T-helper 1 cell treated with Interleukin-12 subunit alpha and Interleukin-12 subunit beta and Interleukin-4 antibody, amounts not matched to agents 30 ng/mL and 1 ng/mL, for 36 hours (primary cell): ENCODE results near the gene ATG16L2. TPM values are rescaled to one million over a fixed set of nuclear protein-coding genes. Genes with fewer than 3 reads are reported as not detected.
"Not testable (repeated sequence)": the region's sequence is repeated elsewhere in the genome, so short reads cannot be mapped to it uniquely, and the experiment has no call there.

ENCODE experiments used
- intact Hi-C: fragments of 100-400 bp; cut with micrococcal nuclease; formaldehyde crosslinking; loops from one replicate; pipeline ENCODE4 v1.15.1; 2024
- total RNA-seq: library from RNA; stranded (reverse); gene quantifications from 2 replicates; pipeline ENCODE4 v1.2.3, GENCODE V29; 2022

The ATG16L2 gene
- total RNA-seq, 1 donor from 2014 or later: 122 TPM

- intact Hi-C loops: no loop called here
Observed at GRCh38 chr11:72779495-72780128, 34.6 kb upstream of the ATG16L2 start.

GRCh38 chr11:72780296-72781062 lies 33.7 kb upstream of the ATG16L2 start:
- intact Hi-C loops: loop anchor here (1.0 kb wide), 1 partner anchor 28 kb away; the partner anchor contains the start of gene ARAP1

- intact Hi-C loops: loop anchor here (1.0 kb wide), 1 partner anchor 29 kb away; the partner anchor contains the start of gene ARAP1
Observed at GRCh38 chr11:72781063-72781312, 33.2 kb upstream of the ATG16L2 start.

- intact Hi-C loops: loop anchor here (1.0 kb wide), 3 partner anchors 12 to 56 kb away; partner anchors contain the start of gene ARAP1
Observed at GRCh38 chr11:72781313-72782080, 32.7 kb upstream of the ATG16L2 start.

GRCh38 chr11:72782081-72782920 lies 31.9 kb upstream of the ATG16L2 start:
- intact Hi-C loops: loop anchor here (1.0 kb wide), 2 partner anchors 11 to 57 kb away; no protein-coding TSS in a partner anchor

GRCh38 chr11:72783144-72783905 lies 30.9 kb upstream of the ATG16L2 start:
- intact Hi-C loops: no loop called here

- intact Hi-C loops: no loop called here
Observed at GRCh38 chr11:72784662-72785061, 29.5 kb upstream of the ATG16L2 start.

- intact Hi-C loops: no loop called here
Observed at GRCh38 chr11:72786305-72787215, 27.7 kb upstream of the ATG16L2 start.

- intact Hi-C loops: no loop called here
Observed at GRCh38 chr11:72787216-72788104, 26.8 kb upstream of the ATG16L2 start.

- intact Hi-C loops: no loop called here
Observed at GRCh38 chr11:72788241-72788640, 26.0 kb upstream of the ATG16L2 start.

GRCh38 chr11:72789493-72790131 lies 24.6 kb upstream of the ATG16L2 start:
- intact Hi-C loops: no loop called here

- intact Hi-C loops: not testable (repeated sequence)
Observed at GRCh38 chr11:72791228-72791627, 23.0 kb upstream of the ATG16L2 start.

- intact Hi-C loops: loop anchor here (1.0 to 2.0 kb wide), 8 partner anchors 10 to 680 kb away; partner anchors contain the start of genes ANAPC15, ARAP1 and FCHSD2
Observed at GRCh38 chr11:72792437-72793021, 21.7 kb upstream of the ATG16L2 start.

GRCh38 chr11:72793076-72793424 lies 21.2 kb upstream of the ATG16L2 start:
- intact Hi-C loops: loop anchor here (1.0 to 2.0 kb wide), 8 partner anchors 11 to 681 kb away; partner anchors contain the start of genes ANAPC15, ARAP1 and FCHSD2

GRCh38 chr11:72793425-72794367 lies 20.5 kb upstream of the ATG16L2 start, which contains the start of gene STARD10:
Gene STARD10 (minus strand): TSS chr11:72794047. CDS start chr11:72781181, 12,866 bp downstream.
- intact Hi-C loops: loop anchor here (1.0 to 2.0 kb wide), 8 partner anchors 11 to 681 kb away; partner anchors contain the start of genes ANAPC15, ARAP1 and FCHSD2

- intact Hi-C loops: no loop called here
Observed at GRCh38 chr11:72798361-72798760, 15.8 kb upstream of the ATG16L2 start.
